Measurements from ENCODE around the gene CENPF. TPM values are rescaled to one million over a fixed set of nuclear protein-coding genes. Genes with fewer than 3 reads are reported as not detected.

Gene CENPF
- total and polyA plus RNA-seq, 9 of the 15 experiments (the other 6 are each of a cell fraction or from before 2014, with no cell fraction given), result 50.6 to 180 (median 98.3) TPM

GRCh38 chr1:214602764-214603657 is at the start of gene CENPF (continued):
- peak in 1 of 2 experiments; percentile 67 for TF ChIP-seq AFF1 (IDR thresholded peaks at IDR 0.05; ENCODE audit: low read depth in 1 of 2, partially characterized antibody in 2 of 2)
- peak in 1 of 2 experiments; percentile 96; a peak in 2 of 3 replicates for TF ChIP-seq CBX3 (IDR thresholded peaks at IDR 0.05; ENCODE audit: borderline replicate concordance in 1 of 2, low read length in 2 of 2)
- no peak for TF ChIP-seq ZNF696 (CRISPR knock-in tag; conservative IDR thresholded peaks at IDR 0.05)
- peak; percentile 65 for TF ChIP-seq SMAD4 (CRISPR knock-in tag; conservative IDR thresholded peaks at IDR 0.05)
- peak; percentile 65 to 88; a peak in 2 of 4 replicates for TF ChIP-seq SIN3A (IDR thresholded peaks at IDR 0.05; ENCODE audit: borderline replicate concordance in 2 of 2, control insufficient read depth in 1 of 2, low read depth in 2 of 2, low read length in 2 of 2)
